ENCODE data around the gene KLK6. TPM values are rescaled to one million over a fixed set of nuclear protein-coding genes. Genes with fewer than 3 reads are reported as not detected.

Gene KLK6
- polyA plus RNA-seq, 4 donors, result 0.03 to 0.07 TPM; not detected in 2

Other genes starting within 250 kb of the KLK6 start
- 1 to 10 TPM in 1 of 4 donors, under 1 TPM in 2, not detected in 1; under 0.01 to 1.4 (median 0.46) TPM for gene SHANK1, start 249.8 kb downstream of the KLK6 start, polyA plus RNA-seq
- gene CLEC11A, start 246.2 kb downstream of the KLK6 start, polyA plus RNA-seq, result 10 to 100 TPM in 1 of 4 donors, 1 to 10 TPM in 2, not detected in 1; 1.4 to 11.4 (median 4.7) TPM
- gene GPR32, start 199.1 kb downstream of the KLK6 start, polyA plus RNA-seq, result not detected
- gene ACP4, start 179.2 kb downstream of the KLK6 start, polyA plus RNA-seq, result under 1 TPM in 1 of 4 donors, not detected in 3; 0.03 TPM
- gene KLK1, start 145.8 kb downstream of the KLK6 start, polyA plus RNA-seq, result 10 to 100 TPM; 12.5 to 48.9 (median 29.8) TPM
- under 1 TPM in 1 of 4 donors, not detected in 3; 0.24 TPM for gene KLK15, start 136.0 kb downstream of the KLK6 start, polyA plus RNA-seq
- gene KLK3, start 114.7 kb downstream of the KLK6 start, polyA plus RNA-seq, result 1 to 10 TPM in 2 of 4 donors, under 1 TPM in 2; 0.07 to 1.6 (median 0.69) TPM
- under 1 TPM in 2 of 4 donors, not detected in 2; 0.03 to 0.12 TPM for gene KLK2, start 96.2 kb downstream of the KLK6 start, polyA plus RNA-seq
- gene KLK4, start 58.2 kb downstream of the KLK6 start, polyA plus RNA-seq, result not detected
- gene KLK5, start 16.6 kb downstream of the KLK6 start, polyA plus RNA-seq, result under 1 TPM in 1 of 4 donors, not detected in 3; 0.10 TPM
- gene KLK7, start 14.3 kb upstream of the KLK6 start, polyA plus RNA-seq, result under 1 TPM in 1 of 4 donors, not detected in 3; 0.07 TPM
- under 1 TPM in 1 of 4 donors, not detected in 3; 0.12 TPM for gene KLK8, start 32.0 kb upstream of the KLK6 start, polyA plus RNA-seq
- 1 to 10 TPM in 1 of 4 donors, under 1 TPM in 2, not detected in 1; 0.10 to 1.7 (median 0.81) TPM for gene KLK10, start 50.1 kb upstream of the KLK6 start, polyA plus RNA-seq
- 1 to 10 TPM in 2 of 4 donors, under 1 TPM in 2; 0.67 to 1.4 (median 0.90) TPM for gene KLK11, start 57.0 kb upstream of the KLK6 start, polyA plus RNA-seq
- gene KLK12, start 65.4 kb upstream of the KLK6 start, polyA plus RNA-seq, result 10 to 100 TPM in 1 of 4 donors, 1 to 10 TPM in 2, not detected in 1; 1.4 to 10.6 (median 2.7) TPM
- gene KLK13, start 95.5 kb upstream of the KLK6 start, polyA plus RNA-seq, result 1 to 10 TPM in 3 of 4 donors, under 1 TPM in 1; 0.13 to 5.9 (median 2.5) TPM
- gene KLK14, start 113.3 kb upstream of the KLK6 start, polyA plus RNA-seq, result under 1 TPM in 2 of 4 donors, not detected in 2; 0.07 to 0.22 TPM
- 1 to 10 TPM; 1.3 to 4.0 (median 2.3) TPM for gene CTU1, start 138.8 kb upstream of the KLK6 start, polyA plus RNA-seq
- 1 to 10 TPM in 2 of 4 donors, under 1 TPM in 2; 0.81 to 3.4 (median 1.0) TPM for gene SIGLEC9, start 155.3 kb upstream of the KLK6 start, polyA plus RNA-seq
- 1 to 10 TPM in 3 of 4 donors, under 1 TPM in 1; 0.45 to 1.9 (median 1.3) TPM for gene SIGLEC7, start 172.7 kb upstream of the KLK6 start, polyA plus RNA-seq

All from small intestine (tissue), 4 donors.